GOT3 (cell line): Measurements from ENCODE around the gene MAP7.
"Not testable (repeated sequence)": the region's sequence is repeated elsewhere in the genome, so short reads cannot be mapped to it uniquely, and the experiment has no call there.

Experiments
- DNase-seq: peaks from one replicate; lab custom pipeline; 2025; ENCODE audit warnings: mixed read lengths; lab: John Stamatoyannopoulos, UW

MAP7 gene

GRCh38 chr6:136502786-136503185, 47.4 kb downstream of the MAP7 start:
- no peak for DNase-seq

- no peak for DNase-seq
Observed at GRCh38 chr6:136501514-136501913, 48.7 kb downstream of the MAP7 start.

DNA sequence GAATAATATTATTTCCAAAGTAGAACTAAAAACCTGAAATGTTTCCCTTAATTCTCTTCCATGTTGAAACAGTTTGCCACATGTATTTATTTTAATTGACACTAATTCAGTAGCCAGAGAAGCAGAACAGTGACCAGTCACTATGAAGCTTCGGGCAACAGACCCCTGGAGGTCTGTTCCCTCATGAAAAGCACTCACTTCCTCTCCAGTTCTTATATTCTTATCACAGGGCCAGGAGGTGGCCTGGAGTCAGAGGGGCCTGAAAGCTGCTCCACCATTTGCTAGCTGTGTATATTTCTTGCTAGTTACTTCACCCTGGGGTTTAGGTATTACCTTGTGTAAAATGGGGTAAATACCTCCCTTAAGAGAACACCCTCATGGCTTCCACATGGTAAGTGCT, 49.1 kb downstream of the MAP7 start:
- DNase-seq = no peak

- DNase-seq = no peak
Observed at GRCh38 chr6:136500414-136500813, 49.8 kb downstream of the MAP7 start.

- no peak for DNase-seq
Observed at GRCh38 chr6:136499370-136499769, 50.9 kb downstream of the MAP7 start.

- not testable (repeated sequence) for DNase-seq
Observed at GRCh38 chr6:136496449-136496848, 53.8 kb downstream of the MAP7 start.

- DNase-seq = no peak
Observed at GRCh38 chr6:136494710-136495109, 55.5 kb downstream of the MAP7 start.

- DNase-seq = no peak
Observed at GRCh38 chr6:136494059-136494458, 56.2 kb downstream of the MAP7 start.

GRCh38 chr6:136492409-136492808, 57.8 kb downstream of the MAP7 start:
- no peak for DNase-seq

DNA sequence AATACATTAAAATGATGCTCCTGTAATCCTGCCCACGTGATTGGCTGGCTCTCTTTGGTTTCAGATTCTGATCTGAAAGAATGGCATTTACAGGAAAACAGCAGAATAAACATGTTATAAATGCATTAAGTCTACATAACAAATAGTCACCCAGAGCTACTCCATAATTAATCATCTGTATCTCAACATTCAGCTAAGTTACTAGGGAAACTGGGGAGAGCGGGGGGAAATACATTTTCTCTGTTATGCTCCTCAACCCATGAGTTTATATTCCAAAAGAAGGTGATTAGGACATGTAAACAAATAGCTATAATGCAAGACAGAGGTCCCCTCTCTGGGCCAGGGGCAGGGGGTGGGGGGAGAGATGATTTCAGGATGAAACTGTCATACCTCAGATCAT, 58.5 kb downstream of the MAP7 start:
- no peak for DNase-seq

DNA sequence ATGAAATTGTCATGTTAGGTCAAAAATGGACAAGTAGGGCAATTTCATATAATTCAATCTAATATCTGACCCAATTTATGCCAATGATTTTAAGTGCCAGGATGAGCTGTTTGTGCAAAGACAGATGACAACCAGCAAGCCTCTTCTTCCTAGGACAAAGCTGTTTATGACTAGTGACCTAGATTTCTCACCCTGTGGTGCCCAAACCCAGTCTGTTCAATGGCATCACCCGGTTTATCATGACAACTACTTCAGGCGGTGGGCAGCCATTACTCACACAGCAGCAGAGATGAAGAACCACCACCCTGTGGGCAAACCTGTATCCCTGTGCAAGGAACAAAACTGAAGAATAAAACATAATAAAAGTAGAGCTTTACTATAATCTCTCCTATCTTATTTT, 59.0 kb downstream of the MAP7 start:
- no peak for DNase-seq

GRCh38 chr6:136489689-136490033, 60.6 kb downstream of the MAP7 start:
- not testable (repeated sequence) for DNase-seq

DNA sequence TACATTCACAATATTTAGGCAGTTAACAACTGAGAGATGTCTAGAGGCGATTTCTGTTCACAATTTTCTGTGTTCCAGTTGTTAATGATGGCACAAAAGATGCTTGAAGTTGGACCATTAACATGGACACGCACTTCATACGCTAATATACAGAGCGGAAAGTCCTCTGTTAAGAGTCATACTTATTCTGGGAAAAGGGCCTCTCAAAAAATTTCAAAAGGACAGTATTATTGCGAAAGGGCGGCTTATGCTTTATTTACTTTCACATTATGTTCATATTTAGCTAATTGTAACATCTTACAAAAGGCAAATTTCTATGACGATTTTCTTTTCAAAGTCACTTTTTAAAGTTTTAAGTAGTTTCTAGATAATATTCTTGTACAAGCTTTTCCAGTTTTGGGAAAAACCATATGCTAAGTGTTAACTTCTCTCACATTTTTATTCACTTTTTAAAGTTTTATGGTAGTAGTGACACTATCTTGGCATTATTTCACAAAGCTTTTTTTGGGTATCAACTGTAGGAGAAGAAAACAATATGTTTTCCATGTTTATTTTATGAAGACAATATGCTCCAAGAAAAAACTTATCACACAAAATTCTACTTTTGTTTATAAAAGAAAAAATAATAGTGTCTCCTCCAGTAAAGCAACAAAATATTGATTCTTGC, 62.3 kb downstream of the MAP7 start:
- DNase-seq = no peak

DNA sequence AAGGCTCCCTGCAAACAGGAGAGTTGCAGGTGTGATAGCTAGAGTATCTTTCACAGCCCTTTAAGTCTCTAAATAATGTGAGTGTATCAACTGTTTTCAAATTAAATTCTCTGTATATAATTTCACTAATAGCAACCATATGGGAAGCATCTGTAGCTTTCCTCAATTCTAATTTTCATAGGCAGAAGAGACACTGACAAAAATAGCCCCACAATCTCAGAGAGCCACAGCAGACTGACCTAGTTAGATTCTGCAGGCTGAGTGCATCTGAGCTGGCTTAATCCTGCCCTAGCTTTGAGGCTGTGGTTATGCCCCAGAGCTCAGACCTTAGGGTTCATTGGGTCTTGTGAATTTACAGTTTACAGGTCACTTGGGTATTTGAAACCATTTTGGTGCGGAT, 63.9 kb downstream of the MAP7 start:
- no peak for DNase-seq

GRCh38 chr6:136483906-136484305, 66.3 kb downstream of the MAP7 start:
- no peak for DNase-seq

GRCh38 chr6:136483005-136483404, 67.2 kb downstream of the MAP7 start:
- DNase-seq = not testable (repeated sequence)

- no peak for DNase-seq
Observed at GRCh38 chr6:136477548-136477947, 72.7 kb downstream of the MAP7 start.

GRCh38 chr6:136475686-136476085, 74.5 kb downstream of the MAP7 start:
- DNase-seq = no peak

DNA sequence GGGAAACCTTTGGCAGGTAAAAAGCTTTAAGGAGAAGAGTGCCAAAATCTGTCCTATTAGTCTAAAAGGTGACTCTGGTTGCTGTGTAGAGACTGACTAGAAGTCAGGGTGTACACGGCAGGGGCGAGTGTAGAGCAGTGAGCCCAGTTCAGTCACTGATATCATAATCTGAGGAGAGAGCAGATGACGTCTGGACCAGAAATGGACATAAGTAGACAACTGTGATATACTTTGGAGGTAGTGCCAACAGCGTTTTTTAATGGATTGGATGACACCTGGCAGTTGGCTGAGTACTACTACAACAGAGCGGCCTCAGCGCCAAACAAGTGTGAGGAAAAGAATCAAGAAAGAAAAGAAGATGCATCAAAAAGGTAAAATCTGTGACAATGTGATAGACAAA, 76.0 kb downstream of the MAP7 start:
- DNase-seq = no peak

- no peak for DNase-seq
Observed at GRCh38 chr6:136471922-136472321, 78.3 kb downstream of the MAP7 start.

GRCh38 chr6:136471372-136471771, 78.8 kb downstream of the MAP7 start:
- DNase-seq = no peak

GRCh38 chr6:136470044-136470443, 80.2 kb downstream of the MAP7 start:
- no peak for DNase-seq

DNA sequence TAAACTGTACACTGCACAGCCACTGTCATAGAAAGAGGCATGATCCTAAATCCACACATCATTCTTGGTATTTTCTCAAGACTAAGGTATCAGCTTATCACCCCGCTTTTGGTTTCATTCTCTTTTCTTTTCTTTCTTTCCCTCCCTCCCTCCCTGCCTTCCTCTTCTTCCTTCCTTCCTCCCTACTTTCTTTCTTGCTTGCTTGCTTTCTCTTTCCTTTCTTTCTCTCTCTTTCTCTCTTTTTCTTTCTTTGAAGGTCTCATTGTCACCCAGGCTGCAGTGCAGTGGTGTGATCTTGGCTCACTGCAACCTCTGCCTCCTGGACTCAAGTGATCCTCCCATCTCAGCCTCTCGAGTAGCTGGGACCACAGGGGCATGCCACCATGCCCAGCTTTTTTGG, 81.1 kb downstream of the MAP7 start:
- no peak for DNase-seq

DNA sequence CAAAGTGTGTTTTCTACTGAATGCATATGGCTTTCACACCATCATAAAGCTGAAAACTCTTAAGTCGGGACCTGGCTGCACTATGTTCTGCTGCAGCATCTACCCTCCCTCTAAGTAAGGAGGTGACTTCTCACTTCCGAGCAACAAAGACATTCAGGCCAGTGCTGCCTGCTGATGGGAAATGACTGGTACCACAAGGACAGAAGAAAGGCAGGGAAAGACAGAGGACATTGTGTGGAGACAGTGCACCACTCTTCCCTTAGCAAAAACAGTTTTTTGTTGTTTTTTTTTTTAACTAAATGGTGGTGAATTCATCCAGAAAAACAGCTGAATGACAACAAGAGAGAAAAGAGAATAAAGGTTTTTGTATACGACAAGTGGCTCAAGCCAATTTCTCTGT, 81.5 kb downstream of the MAP7 start:
- DNase-seq = no peak

GRCh38 chr6:136467186-136467585, 83.0 kb downstream of the MAP7 start:
- DNase-seq = no peak
